SK-N-SH (cell line): ENCODE measurements around the gene IL31. TPM values are rescaled to one million over a fixed set of nuclear protein-coding genes. Genes with fewer than 3 reads are reported as not detected.

Experiments used
- CTCF ChIA-PET: fragments of 300-600, 350-600 bp; formaldehyde crosslinking; extraction: SDS; loops from one replicate; lab custom pipeline; 2021; lab: Yijun Ruan, JAX
- POLR2A ChIA-PET: fragments of 350-600 bp; sonication (Branson Sonifier 250); formaldehyde crosslinking; extraction: SDS; loops from one replicate; lab custom pipeline; 2020; ENCODE audit warnings: antibody characterized with exemption, inconsistent platforms; lab: Yijun Ruan, JAX
- DNase-seq: peaks from one replicate; pipeline ENCODE4 v3.0.0; 2012
- H2AFZ ChIP-seq: fragments of 200-600 bp; sonication (generic); 2 replicates; pipeline ENCODE4 v1.8.1; 2016; ENCODE audit warnings: antibody characterized with exemption, mild to moderate bottlenecking, low read depth
- H3F3A ChIP-seq: fragments of 200-600 bp; sonication (generic); replicated peaks from 2 replicates; pipeline ENCODE3; 2016; ENCODE audit warnings: antibody characterized with exemption, mild to moderate bottlenecking; ENCODE audit not compliant: insufficient read depth
- H3K27ac ChIP-seq, 2 experiments: fragments of 200-500 bp in 1 of 2; fragments of 200-600 bp in 1 of 2; sonication (Bioruptor generic) in 1 of 2; sonication (generic), shearing (Covaris generic) in 1 of 2; 2 replicates each; pipeline versions ENCODE4 v1.5.1 to v1.6.1; 2014 to 2016; ENCODE audit warnings: low read depth in 2 of 2, inconsistent platforms in 1 of 2, low read length in 1 of 2, mild to moderate bottlenecking in 1 of 2, mixed read lengths in 1 of 2
- H3K27me3 ChIP-seq: fragments of 200-600 bp; sonication (generic), shearing (Covaris generic); 2 replicates; pipeline ENCODE4 v1.6.1; 2016; ENCODE audit warnings: mixed run types; ENCODE audit not compliant: insufficient read depth
- H3K36me3 ChIP-seq, 2 experiments: fragments of 200-500 bp in 1 of 2; fragments of 200-600 bp in 1 of 2; sonication (Bioruptor generic) in 1 of 2; sonication (generic) in 1 of 2; replicated peaks in 1 of 2; 2 replicates each; pipeline versions ENCODE3 to v1.5.1; 2014 to 2016; ENCODE audit warnings: low read length in 1 of 2, mild to moderate bottlenecking in 1 of 2; ENCODE audit not compliant: insufficient read depth in 2 of 2, control insufficient read depth in 1 of 2
- H3K4me1 ChIP-seq, 2 experiments: fragments of 200-500 bp in 1 of 2; fragments of 200-600 bp in 1 of 2; sonication (Bioruptor generic) in 1 of 2; sonication (generic), shearing (Covaris generic) in 1 of 2; 2 replicates each; pipeline versions ENCODE4 v1.5.1 to v1.6.1; 2014 to 2016; ENCODE audit warnings: low read depth in 1 of 2, low read length in 1 of 2, mixed run types in 1 of 2; ENCODE audit not compliant: insufficient read depth in 2 of 2, control insufficient read depth in 1 of 2
- H3K4me2 ChIP-seq: fragments of 200-600 bp; sonication (generic), shearing (Covaris generic); 2 replicates; pipeline ENCODE4 v1.6.1; 2017; ENCODE audit warnings: mixed run types
- H3K4me3 ChIP-seq, 2 experiments: fragments of 200-500 bp in 1 of 2; fragments of 200-600 bp in 1 of 2; sonication (Bioruptor generic) in 1 of 2; sonication (generic), shearing (Covaris generic) in 1 of 2; 2 replicates each; pipeline versions ENCODE4 v1.5.1 to v1.8.1; 2014 to 2016; ENCODE audit warnings: low read depth in 2 of 2, inconsistent platforms in 1 of 2, low read length in 1 of 2, mild to moderate bottlenecking in 1 of 2, mixed read lengths in 1 of 2, moderate library complexity in 1 of 2
- H3K79me2 ChIP-seq: fragments of 200-600 bp; sonication (generic); 2 replicates; pipeline ENCODE4 v1.8.1; 2017; ENCODE audit warnings: mild to moderate bottlenecking; ENCODE audit not compliant: insufficient read depth
- H3K9ac ChIP-seq: fragments of 200-600 bp; sonication (generic); 2 replicates; pipeline ENCODE4 v1.6.1; 2017; ENCODE audit warnings: mixed run types
- H3K9me2 ChIP-seq: fragments of 200-600 bp; sonication (generic); 2 replicates; pipeline ENCODE4 v1.6.1; 2017; ENCODE audit warnings: mixed run types
- H3K9me3 ChIP-seq: fragments of 200-600 bp; sonication (generic); 2 replicates; pipeline ENCODE4 v1.6.1; 2017; ENCODE audit warnings: mixed run types, mild to moderate bottlenecking, moderate library complexity
- H4K20me1 ChIP-seq: fragments of 200-600 bp; sonication (generic); 2 replicates; pipeline ENCODE4 v1.6.1; 2017; ENCODE audit warnings: mild to moderate bottlenecking, mixed run types; ENCODE audit not compliant: insufficient read depth
- ELF1 ChIP-seq: IDR thresholded peaks from 2 replicates; pipeline ENCODE4 v1.4.0; 2012
- EP300 ChIP-seq, 2 experiments: IDR thresholded peaks; 2 replicates each; pipeline versions ENCODE4 v1.4.0 to v1.6.1; 2012; ENCODE audit warnings: borderline replicate concordance in 1 of 2, low read depth in 1 of 2, low read length in 1 of 2
- EZH2phosphoT487 ChIP-seq: fragments of 200-600 bp; sonication (generic); IDR thresholded peaks from 2 replicates; pipeline ENCODE4 v1.6.1; 2017; ENCODE audit warnings: low read depth, mixed run types, mild to moderate bottlenecking, antibody characterized with exemption, moderate library complexity, borderline replicate concordance
- FOSL2 ChIP-seq: IDR thresholded peaks from 2 replicates; pipeline ENCODE4 v1.4.0; 2012; ENCODE audit warnings: low read depth, mild to moderate bottlenecking, moderate library complexity, borderline replicate concordance
- FOXM1 ChIP-seq: IDR thresholded peaks from 2 replicates; pipeline ENCODE4 v1.4.0; 2012; ENCODE audit warnings: low read depth, mild to moderate bottlenecking
- GABPA ChIP-seq: IDR thresholded peaks from 2 replicates; pipeline ENCODE4 v1.4.0; 2012; ENCODE audit warnings: low read depth, mild to moderate bottlenecking
- IRF3 ChIP-seq: fragments of 150-350 bp; IDR thresholded peaks from 2 replicates; pipeline ENCODE4 v1.6.1; 2016; ENCODE audit warnings: mild to moderate bottlenecking, low read depth, low read length
- JUND ChIP-seq: IDR thresholded peaks from 2 replicates; pipeline ENCODE4 v1.4.0; 2012
- NRF1 ChIP-seq: IDR thresholded peaks from 2 replicates; pipeline ENCODE4 v1.6.1; 2012; ENCODE audit warnings: low read depth, mild to moderate bottlenecking, low read length
- POLR2AphosphoS5 ChIP-seq: IDR thresholded peaks from 2 replicates; pipeline ENCODE4 v1.6.1; 2012; ENCODE audit warnings: low read depth, low read length
- RAD21 ChIP-seq: IDR thresholded peaks from 2 replicates; pipeline ENCODE4 v1.6.1; 2012; ENCODE audit warnings: mild to moderate bottlenecking, low read length
- RCOR1 ChIP-seq: fragments of 150-350 bp; IDR thresholded peaks from 2 replicates; pipeline ENCODE4 v1.6.1; 2017; ENCODE audit warnings: antibody characterized with exemption, low read length
- RXRA ChIP-seq: IDR thresholded peaks from 2 replicates; pipeline ENCODE4 v1.4.0; 2012; ENCODE audit warnings: low read depth, mild to moderate bottlenecking, borderline replicate concordance
- SMC3 ChIP-seq: IDR thresholded peaks from 2 replicates; pipeline ENCODE4 v1.6.1; 2012; ENCODE audit warnings: low read depth, low read length, improper control_type of control experiment
- TAF1 ChIP-seq: IDR thresholded peaks from 2 replicates; pipeline ENCODE4 v1.6.1; 2012; ENCODE audit warnings: low read depth, mild to moderate bottlenecking, low read length, moderate library complexity, borderline replicate concordance
- TCF12 ChIP-seq: IDR thresholded peaks from 2 replicates; pipeline ENCODE4 v1.4.0; 2012
- TEAD4 ChIP-seq: IDR thresholded peaks from 2 replicates; pipeline ENCODE4 v1.4.0; 2012; ENCODE audit warnings: mild to moderate bottlenecking, borderline replicate concordance; ENCODE audit not compliant: insufficient read depth
- YY1 ChIP-seq: IDR thresholded peaks from 2 replicates; pipeline ENCODE4 v1.4.0; 2012; ENCODE audit warnings: low read depth, mild to moderate bottlenecking
- WGBS: methylation state at CpG from one replicate; pipeline ENCODE4 v1.1.6; 2017; ENCODE audit warnings: low lambda C conversion rate; 5-methylcytosine and 5-hydroxymethylcytosine counted together
- polyA plus RNA-seq, 3 experiments: library from polyadenylated mRNA; depleted of rRNA; stranded (reverse); fragments of >200 nt; gene quantifications; 2 replicates each; pipeline ENCODE4 v1.2.3, GENCODE V29; 2012
- TF ChIP-seq, protein P1 (sequence below): fragments of 200-600 bp; sonication (generic); IDR thresholded peaks from 2 replicates; pipeline ENCODE4 v1.6.1; 2017; ENCODE audit warnings: antibody characterized with exemption, mild to moderate bottlenecking, moderate library complexity
- TF ChIP-seq, protein P2 (sequence below): IDR thresholded peaks from 2 replicates; pipeline ENCODE4 v1.4.0; 2012; ENCODE audit warnings: low read depth

Gene IL31
- polyA plus RNA-seq, 1 of the 3 experiments (the other 2 are of a cell fraction) = not detected

- POLR2A ChIA-PET = interaction anchor here (0.6 to 1.3 kb wide), 2 partner anchors 21 to 60 kb away, joined by 3 read pairs; no protein-coding TSS in a partner anchor
- Histone ChIP-seq H3K4me2 (no peak overlapping the region), H3K36me3 (no peaks in the 10 kb centered on the region), H4K20me1 (no peaks in the 10 kb centered on the region), H3K9me2 (no peaks in the 10 kb centered on the region), H3K4me3 (no peak overlapping the region; a peak in 1 of 4 replicates), H3K79me2 (no peaks in the 10 kb centered on the region), H3K9ac (no peak overlapping the region), H3K27ac (no peak overlapping the region), H3K9me3 (no peaks in the 10 kb centered on the region; the same call in 1 of the 2 replicates), H3K4me1 (no peaks in the 10 kb centered on the region), H3F3A (no peaks in the 10 kb centered on the region), H3K27me3 (no peaks in the 10 kb centered on the region), H2AFZ (no peak overlapping the region)
- WGBS = 64% methylated on average over 15 of the region's 18 CpGs
- DNase-seq = peak; percentile 87
- CTCF ChIA-PET = interaction anchor here (0.6 to 4.9 kb wide), 44 partner anchors 8 to 398 kb away, joined by 3 to 85 read pairs (median 4); partner anchors contain the start of genes B3GNT4, LRRC43 and RHOF
- TF ChIP-seq SMC3 = peak; percentile 90
- no peak for TF ChIP-seq GABPA
- TF ChIP-seq NRF1 = no peak
- peak; percentile 90 for TF ChIP-seq RAD21
- TF ChIP-seq, protein P1, sequence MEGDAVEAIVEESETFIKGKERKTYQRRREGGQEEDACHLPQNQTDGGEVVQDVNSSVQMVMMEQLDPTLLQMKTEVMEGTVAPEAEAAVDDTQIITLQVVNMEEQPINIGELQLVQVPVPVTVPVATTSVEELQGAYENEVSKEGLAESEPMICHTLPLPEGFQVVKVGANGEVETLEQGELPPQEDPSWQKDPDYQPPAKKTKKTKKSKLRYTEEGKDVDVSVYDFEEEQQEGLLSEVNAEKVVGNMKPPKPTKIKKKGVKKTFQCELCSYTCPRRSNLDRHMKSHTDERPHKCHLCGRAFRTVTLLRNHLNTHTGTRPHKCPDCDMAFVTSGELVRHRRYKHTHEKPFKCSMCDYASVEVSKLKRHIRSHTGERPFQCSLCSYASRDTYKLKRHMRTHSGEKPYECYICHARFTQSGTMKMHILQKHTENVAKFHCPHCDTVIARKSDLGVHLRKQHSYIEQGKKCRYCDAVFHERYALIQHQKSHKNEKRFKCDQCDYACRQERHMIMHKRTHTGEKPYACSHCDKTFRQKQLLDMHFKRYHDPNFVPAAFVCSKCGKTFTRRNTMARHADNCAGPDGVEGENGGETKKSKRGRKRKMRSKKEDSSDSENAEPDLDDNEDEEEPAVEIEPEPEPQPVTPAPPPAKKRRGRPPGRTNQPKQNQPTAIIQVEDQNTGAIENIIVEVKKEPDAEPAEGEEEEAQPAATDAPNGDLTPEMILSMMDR = peak; percentile 86
Measured at GRCh38 chr12:122190842-122191668, 17.0 kb upstream of the IL31 start.

DNA sequence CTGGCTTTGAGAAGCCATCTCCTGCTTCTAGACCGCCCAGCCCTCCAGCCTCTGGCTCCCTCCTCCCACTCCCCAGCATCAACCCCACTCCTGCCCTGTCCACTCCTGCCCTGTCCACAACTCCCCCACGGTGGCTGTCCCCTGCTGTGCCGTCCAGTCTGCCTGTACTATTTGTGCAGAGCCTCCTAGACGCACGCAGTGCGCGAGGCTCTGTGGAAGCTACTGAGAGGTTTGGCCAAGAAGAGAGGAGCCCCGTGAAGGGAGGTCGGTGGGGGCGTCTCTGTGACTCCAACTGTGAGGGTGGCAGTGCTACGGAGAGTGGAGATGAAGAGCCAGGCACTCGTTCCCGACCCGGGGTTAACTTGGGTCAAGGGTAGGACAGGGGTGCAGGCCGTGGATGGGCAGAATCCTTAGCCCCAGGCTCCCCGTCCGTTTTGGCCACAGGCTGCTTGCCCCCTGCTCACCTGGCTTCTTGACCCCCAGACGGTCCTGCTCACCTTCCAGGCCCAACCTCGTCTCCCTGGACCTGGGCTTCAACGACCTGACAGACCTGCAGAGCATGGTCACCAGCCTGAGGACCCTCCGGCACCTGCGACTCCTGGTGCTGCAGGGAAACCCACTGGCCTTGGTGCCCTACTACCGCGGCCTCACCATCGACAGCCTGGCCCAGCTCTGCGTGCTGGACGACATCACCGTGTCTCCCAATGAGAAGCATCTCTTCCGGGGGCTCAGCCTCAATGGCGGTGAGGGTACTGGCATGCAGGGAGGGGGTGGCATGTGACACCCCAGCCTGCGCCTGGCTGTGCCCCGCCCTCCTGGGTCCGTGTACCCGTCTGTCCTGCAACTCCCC is 15.8 kb upstream of the IL31 start:
- DNase-seq = no peak
- CTCF ChIA-PET = interaction anchor here (0.6 to 4.9 kb wide), 24 partner anchors 12 to 181 kb away, joined by 3 to 85 read pairs (median 5); partner anchors contain the start of genes B3GNT4 and MLXIP
- Histone ChIP-seq H3K27me3 (no peaks in the 10 kb centered on the region), H3K4me2 (no peak overlapping the region), H3K4me1 (no peaks in the 10 kb centered on the region), H3K27ac (no peak overlapping the region), H3K79me2 (no peaks in the 10 kb centered on the region), H3K4me3 (no peak overlapping the region), H3K9me2 (no peaks in the 10 kb centered on the region), H4K20me1 (no peaks in the 10 kb centered on the region), H3F3A (no peaks in the 10 kb centered on the region), H2AFZ (no peak overlapping the region), H3K9ac (no peak overlapping the region), H3K36me3 (no peaks in the 10 kb centered on the region), H3K9me3 (no peaks in the 10 kb centered on the region)
- 89% methylated on average over 32 of the region's 34 CpGs for WGBS
- POLR2A ChIA-PET = interaction anchor here (0.6 to 1.3 kb wide), 2 partner anchors 22 to 59 kb away, joined by 3 read pairs; no protein-coding TSS in a partner anchor
- no peak for TF ChIP-seq FOSL2
- no peak for TF ChIP-seq IRF3
- TF ChIP-seq NRF1 = no peak
- TF ChIP-seq SMC3 = no peak
- no peak for TF ChIP-seq EP300 (IDR thresholded peaks at IDR 0.05; ENCODE audit: borderline replicate concordance in 1 of 2, low read depth in 1 of 2, low read length in 1 of 2)
- TF ChIP-seq, protein P1 = no peak
- no peak for TF ChIP-seq EZH2phosphoT487
- no peak for TF ChIP-seq RXRA
- no peak for TF ChIP-seq ELF1
- no peak for TF ChIP-seq TAF1
- TF ChIP-seq TEAD4 = no peak
- TF ChIP-seq YY1 = no peak
- no peak for TF ChIP-seq TCF12
- TF ChIP-seq POLR2AphosphoS5 = no peak
- TF ChIP-seq RCOR1 = no peak
- no peak for TF ChIP-seq FOXM1
- TF ChIP-seq JUND = no peak
- TF ChIP-seq, protein P2, sequence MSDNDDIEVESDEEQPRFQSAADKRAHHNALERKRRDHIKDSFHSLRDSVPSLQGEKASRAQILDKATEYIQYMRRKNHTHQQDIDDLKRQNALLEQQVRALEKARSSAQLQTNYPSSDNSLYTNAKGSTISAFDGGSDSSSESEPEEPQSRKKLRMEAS = no peak
